ENCODE data around the gene ATP9A. TPM values are rescaled to one million over a fixed set of nuclear protein-coding genes. Genes with fewer than 3 reads are reported as not detected.

Gene ATP9A
- total RNA-seq, 1 donor from 2014 or later, result 23.1 TPM

GRCh38 chr20:51549474-51549873, 218.7 kb downstream of the ATP9A start:
- no peak overlapping the region for H3K27ac ChIP-seq
- DNase-seq, result no peak
- no peaks in the 10 kb centered on the region for H3K9me3 ChIP-seq
- ATAC-seq, result no peak
- no peak overlapping the region for H3K4me3 ChIP-seq
- no peaks in the 10 kb centered on the region for H3K36me3 ChIP-seq
- no peaks in the 10 kb centered on the region for H3K4me1 ChIP-seq
- intact Hi-C loops (cut with DNase I), result no loop called here
- no peak for TF ChIP-seq CTCF (IDR thresholded peaks at IDR 0.05)
- peaks cover 7% of the 10 kb centered on the region for H3K27me3 ChIP-seq (ENCODE audit: low read depth)

- no peak for TF ChIP-seq CTCF (IDR thresholded peaks at IDR 0.05)
Measured at GRCh38 chr20:51547951-51548350, 220.2 kb downstream of the ATP9A start.

More at GRCh38 chr20:51547951-51548350, 220.2 kb downstream of the ATP9A start:
- H3K27ac ChIP-seq, result no peak overlapping the region
- no peak overlapping the region for H3K4me3 ChIP-seq
- no peak for DNase-seq
- peaks cover 16% of the 10 kb centered on the region for H3K27me3 ChIP-seq (ENCODE audit: low read depth)
- no peaks in the 10 kb centered on the region for H3K36me3 ChIP-seq
- peaks cover 5% of the 10 kb centered on the region for H3K4me1 ChIP-seq
- no peaks in the 10 kb centered on the region for H3K9me3 ChIP-seq
- ATAC-seq, result no peak
- intact Hi-C loops (cut with DNase I), result no loop called here

Other genes starting within 250 kb of the ATP9A start
- 6.6 TPM for gene NFATC2, start 225.7 kb downstream of the ATP9A start, total RNA-seq
- gene SALL4, start 34.1 kb upstream of the ATP9A start, total RNA-seq, result 0.09 TPM

All from lower lobe of right lung (tissue), 2 donors.